GM12864 (cell line): ENCODE data around the gene SMAD1.

ENCODE experiments used
- DNase-seq: peaks from one replicate; pipeline ENCODE4 v3.0.0-alpha.2; 2011; ENCODE audit warnings: low read depth
- H3K4me3 ChIP-seq: 2 replicates; pipeline ENCODE4 v1.5.1; 2011; ENCODE audit warnings: mild to moderate bottlenecking, low read depth, low read length, control low read depth
- CTCF ChIP-seq: IDR thresholded peaks from 2 replicates; pipeline ENCODE4 v1.5.1; 2011; ENCODE audit warnings: low read depth, mild to moderate bottlenecking, moderate library complexity, low read length, control low read depth, inconsistent platforms; ENCODE audit errors: missing control alignments

The SMAD1 gene

GRCh38 chr4:145551660-145552059 is 70.0 kb downstream of the SMAD1 start:
- no peak for TF ChIP-seq CTCF

GRCh38 chr4:145552181-145552822 is 70.6 kb downstream of the SMAD1 start:
- no peak for DNase-seq
- H3K4me3 ChIP-seq: no peak overlapping the region
- no peak for TF ChIP-seq CTCF

More at GRCh38 chr4:145551660-145552059, 70.0 kb downstream of the SMAD1 start:
- H3K4me3 ChIP-seq: no peak overlapping the region
- DNase-seq: no peak

GRCh38 chr4:145553375-145553774 is 71.7 kb downstream of the SMAD1 start:
- TF ChIP-seq CTCF: no peak
- DNase-seq: no peak
- no peak overlapping the region for H3K4me3 ChIP-seq

- no peak for DNase-seq
- no peak overlapping the region for H3K4me3 ChIP-seq
- TF ChIP-seq CTCF: no peak
These were observed 73.0 kb downstream of the SMAD1 start for GRCh38 chr4:145554691-145555090.

GRCh38 chr4:145557720-145558119 is 76.1 kb downstream of the SMAD1 start:
- H3K4me3 ChIP-seq: no peak overlapping the region
- no peak for DNase-seq
- peak; percentile 87 for TF ChIP-seq CTCF

- TF ChIP-seq CTCF: no peak
- H3K4me3 ChIP-seq: no peak overlapping the region
- no peak for DNase-seq
These were observed 81.8 kb downstream of the SMAD1 start for GRCh38 chr4:145563293-145563985.

- no peak for TF ChIP-seq CTCF
- H3K4me3 ChIP-seq: no peak overlapping the region
- DNase-seq: no peak
These were observed 82.9 kb downstream of the SMAD1 start for GRCh38 chr4:145564540-145564939.
